Activated gamma-delta T cell (primary cell): Measurements from ENCODE around the gene NFATC1.
"Not testable (repeated sequence)": the region's sequence is repeated elsewhere in the genome, so short reads cannot be mapped to it uniquely, and the experiment has no call there.

ENCODE experiments used
- DNase-seq: peaks from one replicate; lab custom pipeline; 2025; lab: John Stamatoyannopoulos, UW

Gene NFATC1

DNA sequence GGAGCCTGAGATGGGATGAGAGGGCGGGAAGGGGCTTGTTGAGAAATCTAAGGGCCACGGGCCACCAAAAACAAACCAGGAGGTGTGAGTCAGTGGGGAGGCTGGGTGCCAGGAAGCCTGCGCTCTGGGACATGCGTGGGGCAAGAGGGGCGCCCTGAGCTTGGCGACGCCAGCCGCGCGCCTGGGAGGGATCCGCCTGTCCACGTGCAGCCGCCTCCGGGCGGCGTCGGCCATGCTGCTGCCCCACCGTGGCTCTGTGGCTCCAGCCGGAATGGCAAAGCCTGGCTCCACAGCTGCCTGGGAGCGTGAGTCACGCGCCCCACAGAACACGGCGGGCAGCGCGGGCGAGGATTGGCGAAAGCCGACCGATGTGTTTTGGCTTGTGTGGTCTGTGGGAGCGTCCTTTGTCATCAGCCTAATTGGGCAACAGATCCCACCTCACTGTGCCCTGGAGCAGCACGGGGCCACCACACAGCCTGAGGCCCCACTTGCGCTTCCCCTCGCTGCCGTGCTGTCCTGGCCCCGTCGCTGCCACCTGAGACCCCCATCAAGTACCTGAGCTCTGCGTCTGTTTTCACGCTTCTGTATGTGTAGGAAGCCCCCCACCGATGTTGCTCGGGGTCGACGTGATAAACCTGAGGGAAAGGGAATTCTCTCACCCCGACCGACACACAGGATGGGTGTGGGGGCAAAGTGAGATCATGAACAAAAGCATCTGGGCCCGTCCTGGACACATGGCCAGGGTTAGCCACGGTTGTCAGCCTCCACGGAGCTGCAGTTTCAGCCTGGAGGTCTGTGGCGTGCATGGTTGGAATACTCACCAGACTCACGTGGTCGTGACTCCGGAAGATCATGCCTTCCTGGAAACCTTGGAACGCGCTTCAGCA lies 80.5 kb downstream of the NFATC1 start:
- DNase-seq = no peak

DNA sequence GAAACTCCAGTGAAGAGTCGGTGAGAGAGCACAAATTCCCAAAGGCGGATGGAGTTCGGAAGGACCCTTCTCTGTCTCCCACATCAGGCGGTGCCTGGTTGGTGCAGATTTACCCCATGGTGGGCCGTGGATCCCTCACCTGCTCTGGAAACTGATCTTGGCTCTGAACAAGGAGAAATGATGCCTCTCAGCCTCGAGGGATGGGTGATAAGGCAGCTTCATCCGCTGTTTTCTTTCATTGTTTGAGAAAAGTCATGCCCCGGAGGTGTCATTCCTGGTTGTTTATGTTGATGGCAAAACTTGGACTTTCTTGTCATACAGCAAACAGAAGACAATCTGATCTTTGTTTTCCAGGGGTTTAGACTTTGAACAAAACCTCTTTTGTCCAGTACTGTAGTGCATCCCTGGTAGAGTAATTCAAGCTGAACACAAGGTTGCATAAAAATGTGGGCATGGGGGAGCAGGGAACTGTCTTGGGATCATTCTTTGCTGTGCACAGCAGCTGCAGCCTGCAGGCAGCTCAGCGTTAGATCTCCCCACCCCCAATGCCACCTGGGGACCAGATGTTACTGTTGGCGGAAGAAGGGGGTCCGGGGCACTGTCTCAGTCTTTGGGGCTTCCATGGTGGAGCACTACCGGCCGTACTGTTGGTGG lies 81.3 kb downstream of the NFATC1 start:
- DNase-seq = no peak

DNA sequence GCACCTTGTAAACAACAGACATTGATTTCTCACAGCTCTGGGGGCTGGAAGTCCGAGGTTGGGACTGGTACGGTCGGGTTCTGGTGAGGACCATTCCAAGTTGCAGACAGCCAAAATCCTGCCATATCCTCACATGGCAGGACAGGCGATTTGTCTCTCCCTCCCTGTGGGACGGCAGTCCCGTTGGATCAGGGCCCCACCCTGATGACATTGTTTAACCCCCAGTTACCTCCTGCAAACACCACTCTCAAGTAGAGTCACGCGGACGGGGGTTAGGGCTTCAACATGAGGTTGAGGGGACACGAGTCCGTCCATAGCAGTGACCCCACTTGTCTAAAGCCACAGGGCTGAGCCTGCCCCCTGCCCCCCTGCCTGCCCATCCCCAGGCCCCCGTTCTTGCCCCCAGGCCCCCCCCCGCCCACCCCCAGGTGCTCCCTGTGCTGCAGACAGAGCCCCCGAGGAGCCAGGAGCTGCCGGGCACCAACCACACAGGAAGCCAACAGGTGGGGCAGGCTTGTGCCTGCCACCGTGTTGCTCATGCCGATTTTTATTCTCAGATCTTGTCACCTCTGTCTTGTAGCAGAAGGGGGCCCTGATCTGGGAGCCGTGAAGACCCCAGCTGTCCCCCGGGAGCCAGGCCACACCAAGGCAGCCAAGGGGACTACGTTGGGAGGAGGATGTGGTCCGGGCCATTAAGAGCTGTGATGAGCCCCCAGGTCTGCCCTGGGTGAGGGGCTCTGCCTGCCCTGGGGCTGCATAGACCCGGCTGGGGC lies 82.2 kb downstream of the NFATC1 start:
- no peak for DNase-seq

DNA sequence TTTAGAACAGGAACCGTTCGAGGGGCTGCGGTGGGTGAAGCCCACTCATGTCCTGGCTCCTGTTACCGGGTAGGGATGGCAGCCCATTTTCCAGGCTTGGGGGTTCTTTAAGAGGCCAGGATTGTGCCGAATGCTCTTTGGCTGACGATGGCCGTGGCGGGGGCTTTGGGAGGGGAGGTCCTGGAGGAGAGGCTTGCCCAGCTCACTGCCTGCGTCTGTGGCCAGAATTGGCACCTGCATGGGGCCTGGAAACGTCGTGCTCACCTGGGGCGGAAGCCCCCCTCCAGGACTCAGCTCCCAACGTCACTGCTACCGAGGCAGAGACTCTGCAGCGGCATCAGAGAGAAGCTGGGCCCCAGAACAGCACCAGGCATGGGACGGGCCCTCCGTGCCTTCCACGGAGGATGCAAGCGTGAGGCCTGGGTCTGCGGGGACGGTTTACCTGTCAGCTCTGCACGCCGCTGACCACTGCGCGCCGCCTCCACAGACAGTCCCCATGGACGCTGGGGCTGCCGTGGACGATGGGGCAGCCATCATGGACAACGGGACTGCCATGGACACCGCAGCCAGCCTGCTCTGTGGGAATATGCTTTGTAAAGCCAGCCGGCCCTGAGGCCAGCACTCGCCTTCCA lies 82.9 kb downstream of the NFATC1 start:
- no peak for DNase-seq

GRCh38 chr18:79479116-79479760 lies 83.5 kb downstream of the NFATC1 start:
- DNase-seq = no peak

DNA sequence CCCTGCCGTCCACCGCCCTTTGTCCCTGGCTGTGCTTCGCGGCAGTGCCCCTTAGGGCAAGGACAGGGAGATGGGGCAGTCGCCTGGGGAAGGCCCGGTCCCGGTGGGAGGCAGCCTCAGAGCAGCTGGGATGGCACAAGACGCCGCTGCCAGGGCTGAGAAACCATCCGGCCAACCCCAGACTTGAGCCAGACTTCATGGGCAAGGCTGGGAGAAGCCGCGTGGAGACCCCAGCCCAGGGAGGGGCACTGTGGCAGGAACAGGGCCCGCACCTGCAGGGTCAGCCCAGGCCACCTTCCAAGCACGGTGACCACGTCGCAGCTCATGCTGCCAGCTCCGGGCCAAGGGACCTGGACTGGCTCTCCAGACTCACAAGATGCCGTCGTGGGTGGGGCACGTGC lies 84.0 kb downstream of the NFATC1 start:
- no peak for DNase-seq

DNA sequence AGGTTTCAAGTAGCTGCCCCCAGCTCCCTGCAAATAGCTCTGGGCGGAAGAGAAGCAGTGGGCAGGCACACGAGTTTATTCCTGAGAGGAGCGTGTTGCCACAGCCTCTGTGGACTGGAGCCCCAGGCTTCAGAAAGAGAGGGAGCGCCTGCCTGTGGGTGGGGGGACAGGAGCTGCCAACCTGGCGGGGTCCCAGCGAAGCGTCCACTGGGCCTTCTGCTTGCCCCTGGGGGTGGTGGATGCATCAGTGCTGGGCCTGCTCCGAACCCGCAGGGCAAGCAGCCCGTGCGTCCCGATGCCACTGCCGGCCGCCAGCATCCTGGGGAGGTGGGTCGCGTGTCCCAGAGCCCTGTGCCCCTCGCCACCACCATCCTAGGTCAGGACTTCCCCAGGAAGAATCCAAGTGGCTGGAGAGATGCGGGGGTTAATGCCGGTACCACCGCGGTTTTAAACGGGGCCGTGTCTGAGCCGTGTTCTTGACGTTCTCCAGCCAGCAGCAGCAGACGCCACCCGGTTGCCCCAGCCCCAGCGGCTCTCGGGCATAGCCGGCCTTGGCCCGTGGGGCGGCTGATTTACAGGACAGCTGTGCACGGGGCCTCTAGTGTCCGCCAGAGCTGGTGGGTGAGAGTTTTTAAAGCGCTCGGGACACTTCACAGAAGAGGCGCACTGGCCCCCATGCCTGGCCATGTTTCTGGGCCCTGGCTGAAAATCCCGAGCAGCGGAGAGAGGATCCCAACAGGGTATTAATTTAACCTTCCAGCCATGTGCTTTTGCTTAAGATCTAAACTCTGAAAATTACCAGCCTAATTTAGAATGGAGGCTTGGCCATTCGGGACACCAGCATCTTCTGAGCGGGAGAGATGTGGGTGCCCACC lies 84.7 kb downstream of the NFATC1 start:
- no peak for DNase-seq

DNA sequence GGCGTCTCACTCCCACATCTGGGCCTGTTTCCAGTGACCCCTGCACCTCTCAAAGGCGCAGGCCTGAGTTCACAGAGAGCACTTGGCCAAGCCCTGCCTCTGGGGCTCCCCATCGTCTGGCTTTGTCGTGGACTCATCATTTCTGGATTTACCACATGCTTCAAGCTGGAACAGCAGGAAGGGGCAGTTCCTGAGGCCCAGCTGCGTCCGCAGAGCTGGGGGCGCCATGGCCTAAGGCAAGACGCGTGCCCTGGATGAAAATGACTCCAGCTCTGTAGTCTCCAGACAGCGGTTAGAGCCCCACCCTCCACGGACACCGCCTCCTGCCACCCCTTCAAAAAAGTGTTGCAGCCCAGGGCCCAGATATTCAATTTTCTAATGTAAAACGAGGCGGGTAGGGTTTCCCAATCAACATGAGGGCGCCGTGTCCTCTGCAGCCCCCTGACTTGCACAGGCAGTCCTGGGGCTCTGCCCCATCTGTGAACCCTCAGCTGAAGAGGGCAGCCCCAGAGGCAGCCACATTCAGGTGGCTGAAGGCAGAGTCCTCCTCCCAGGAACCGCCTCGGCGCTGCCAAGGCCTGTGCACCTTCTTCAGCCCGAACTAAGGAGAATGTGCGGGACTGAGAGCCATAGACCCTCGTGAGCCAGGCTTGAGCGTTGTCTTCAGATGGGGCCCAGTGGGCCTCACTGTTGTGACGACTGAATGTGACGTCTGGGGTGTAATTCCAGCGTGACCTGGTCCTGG lies 85.5 kb downstream of the NFATC1 start:
- DNase-seq = no peak

DNA sequence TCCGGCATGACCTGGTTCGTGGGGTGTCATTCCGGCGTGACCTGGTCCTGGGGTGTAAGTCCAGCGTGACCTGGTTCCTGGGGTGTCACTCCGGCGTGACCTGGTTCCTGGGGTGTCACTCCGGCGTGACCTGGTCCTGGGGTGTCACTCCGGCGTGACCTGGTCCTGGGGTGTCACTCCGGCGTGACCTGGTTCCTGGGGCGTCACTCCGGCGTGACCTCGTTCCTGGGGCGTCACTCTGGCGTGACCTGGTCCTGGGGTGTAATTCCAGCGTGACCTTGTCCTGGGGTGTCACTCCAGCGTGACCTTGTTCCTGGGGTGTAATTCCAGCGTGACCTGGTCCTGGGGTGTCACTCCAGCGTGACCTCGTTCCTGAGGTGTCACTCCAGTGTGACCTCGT lies 87.7 kb downstream of the NFATC1 start:
- DNase-seq = not testable (repeated sequence)

GRCh38 chr18:79483971-79484491 lies 88.3 kb downstream of the NFATC1 start:
- no peak for DNase-seq

DNA sequence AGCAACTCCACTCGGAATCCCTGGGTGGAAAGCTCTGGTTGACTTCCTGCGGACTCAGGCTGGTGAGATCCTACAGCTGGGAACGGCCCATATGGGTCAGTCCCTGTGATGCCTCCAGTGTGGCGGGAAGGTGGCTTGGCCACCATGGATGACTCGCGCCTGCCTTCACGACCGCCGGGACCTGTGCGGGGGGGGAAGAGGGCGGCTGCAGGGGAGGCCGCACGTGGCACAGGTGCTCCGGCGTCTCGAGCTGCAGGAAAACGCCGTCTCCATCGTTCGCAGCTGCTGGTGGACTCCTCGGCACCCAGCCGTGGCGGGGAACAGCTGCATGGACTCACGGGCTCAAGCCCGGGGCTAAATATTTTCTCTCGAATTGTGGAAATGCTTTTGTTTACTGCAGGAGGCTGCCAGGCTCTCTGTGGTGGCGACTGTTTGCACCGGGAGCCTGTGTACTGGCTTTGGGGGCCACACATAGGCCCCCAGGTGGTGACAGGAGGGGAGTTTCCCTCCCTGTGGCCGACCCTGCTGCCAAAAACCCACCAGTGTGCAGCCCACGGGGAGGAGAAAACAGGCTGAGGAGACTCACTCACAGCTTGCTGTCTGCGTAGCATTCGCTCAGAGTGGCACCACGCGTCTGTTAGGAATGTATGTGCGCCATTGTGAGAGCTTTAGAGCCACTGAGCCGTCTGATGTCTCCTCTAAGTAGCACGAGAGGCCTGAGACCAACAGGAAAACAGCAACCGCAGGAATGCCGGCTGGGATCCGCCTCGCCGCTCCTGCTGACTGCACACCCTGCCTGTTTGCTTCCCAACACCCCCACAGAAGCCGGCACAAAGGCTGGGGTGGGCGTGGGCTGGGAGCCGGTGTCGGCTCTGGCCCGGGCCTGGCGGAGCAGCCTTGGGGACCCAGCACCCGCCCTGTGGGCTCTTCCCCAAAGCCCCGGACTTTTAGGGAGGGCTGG lies 89.2 kb downstream of the NFATC1 start:
- DNase-seq = no peak

DNA sequence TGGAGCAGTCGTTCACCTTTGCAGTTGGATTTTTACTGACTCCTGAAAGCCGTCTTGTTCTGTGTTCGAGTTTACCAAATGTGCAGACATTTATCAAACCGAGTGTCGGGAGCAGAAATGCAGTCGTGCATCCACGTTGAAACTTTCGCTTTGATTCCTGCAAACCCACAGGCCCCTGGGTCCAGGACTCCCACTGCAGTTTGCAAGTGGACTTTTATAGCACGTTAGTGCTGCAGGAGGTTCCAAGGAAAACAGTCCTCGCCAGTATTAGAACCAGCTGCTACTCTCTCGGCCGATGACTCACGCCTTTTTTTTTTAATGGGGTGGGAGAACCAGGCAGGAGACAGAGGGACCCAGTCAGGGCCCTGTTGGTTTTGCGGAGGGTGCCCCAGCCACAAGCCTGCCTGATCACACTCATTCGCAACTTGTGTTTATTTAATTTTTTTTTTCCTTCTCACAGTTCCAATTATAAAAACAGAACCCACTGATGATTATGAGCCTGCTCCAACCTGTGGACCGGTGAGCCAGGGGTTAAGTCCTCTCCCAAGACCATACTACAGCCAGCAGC lies 90.1 kb downstream of the NFATC1 start:
- no peak for DNase-seq

DNA sequence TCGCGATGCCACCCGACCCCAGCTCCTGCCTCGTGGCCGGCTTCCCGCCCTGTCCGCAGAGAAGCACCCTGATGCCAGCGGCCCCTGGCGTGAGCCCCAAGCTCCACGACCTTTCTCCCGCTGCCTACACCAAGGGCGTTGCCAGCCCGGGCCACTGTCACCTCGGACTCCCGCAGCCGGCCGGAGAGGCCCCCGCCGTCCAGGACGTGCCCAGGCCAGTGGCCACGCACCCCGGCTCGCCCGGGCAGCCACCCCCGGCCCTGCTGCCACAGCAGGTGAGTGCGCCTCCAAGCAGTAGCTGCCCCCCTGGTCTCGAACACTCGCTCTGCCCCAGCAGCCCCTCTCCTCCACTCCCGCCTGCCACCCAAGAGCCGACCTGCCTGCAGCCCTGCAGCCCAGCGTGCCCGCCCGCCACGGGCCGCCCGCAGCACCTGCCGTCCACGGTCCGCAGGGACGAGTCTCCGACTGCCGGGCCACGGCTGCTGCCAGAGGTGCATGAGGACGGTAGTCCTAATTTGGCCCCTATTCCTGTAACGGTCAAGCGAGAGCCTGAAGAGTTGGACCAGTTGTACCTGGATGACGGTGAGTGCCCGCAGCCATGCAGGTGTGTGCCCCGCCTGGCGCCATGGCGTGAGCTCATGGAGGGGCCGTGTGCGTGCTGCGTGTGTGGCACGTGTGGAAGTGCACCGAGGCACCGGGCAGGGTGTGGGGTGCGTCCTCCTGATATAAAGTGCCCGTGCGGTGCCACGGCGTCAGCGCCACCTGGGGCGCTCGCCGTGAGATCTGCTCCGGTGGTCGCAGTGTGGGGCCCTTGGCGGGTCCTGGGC lies 90.8 kb downstream of the NFATC1 start:
- no peak for DNase-seq

DNA sequence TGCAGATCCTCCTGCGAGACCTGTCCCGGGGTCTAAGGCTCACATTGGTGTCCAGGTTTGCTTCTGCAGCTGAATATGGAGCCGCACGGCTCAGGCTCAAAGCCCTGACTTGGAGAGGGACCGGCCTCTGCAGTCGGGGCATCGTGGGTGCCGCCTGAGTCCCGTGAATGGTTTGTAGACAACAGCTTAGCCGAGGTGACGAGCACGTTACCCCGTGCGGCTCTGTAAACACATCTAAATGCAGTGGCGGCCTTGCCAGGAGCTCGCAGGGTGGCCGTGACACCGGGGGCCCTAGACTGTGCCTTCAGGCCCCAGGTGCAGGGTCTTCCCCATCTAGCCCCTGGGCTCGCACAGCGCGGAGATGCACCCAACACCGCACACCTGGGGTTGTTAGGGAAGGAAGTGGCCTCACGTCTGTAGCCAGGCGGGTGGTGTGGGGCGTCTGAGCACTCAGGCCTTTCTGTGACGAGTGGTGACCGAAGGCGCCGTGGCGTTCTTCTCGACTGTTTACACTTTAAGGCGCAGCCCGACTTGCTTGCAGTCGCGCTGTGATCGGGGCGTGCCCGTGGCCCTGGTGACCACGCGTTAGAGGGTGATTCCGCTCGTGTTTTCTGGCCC lies 91.6 kb downstream of the NFATC1 start:
- no peak for DNase-seq

DNA sequence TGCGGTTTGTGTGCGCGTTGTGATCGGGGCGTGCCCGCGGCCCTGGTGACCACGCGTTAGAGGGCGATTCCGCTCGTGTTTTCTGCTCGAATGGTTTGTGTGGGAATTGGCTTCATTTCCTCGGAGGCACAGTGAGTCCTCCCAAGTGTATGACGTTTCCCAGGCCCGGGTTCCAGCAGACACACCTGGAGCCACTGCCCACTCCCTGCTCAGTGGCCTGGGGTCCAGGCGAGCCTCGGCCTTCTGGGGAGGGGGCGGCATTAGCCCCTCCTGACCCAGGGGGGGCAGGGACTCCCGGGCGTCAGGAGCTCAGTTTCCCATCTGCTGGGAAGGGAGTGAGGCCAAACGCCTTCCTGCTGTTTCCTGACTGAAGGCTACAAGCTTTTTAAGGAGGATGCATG lies 92.1 kb downstream of the NFATC1 start:
- no peak for DNase-seq

GRCh38 chr18:79488311-79489050 lies 92.8 kb downstream of the NFATC1 start:
- DNase-seq = no peak
